HG03460 (cell line): Measurements from ENCODE around the gene CBX8.

ENCODE experiments used
- ATAC-seq: cut with Tn5 transposase; IDR thresholded peaks from one replicate; pipeline ENCODE4 v1.9.1; 2021; ENCODE audit not compliant: unreplicated experiment

CBX8 gene

GRCh38 chr17:79821331-79822095 is 24.6 kb upstream of the CBX8 start:
- ATAC-seq: no peak

- ATAC-seq: no peak
These were observed 24.1 kb upstream of the CBX8 start for GRCh38 chr17:79820959-79821330.

DNA sequence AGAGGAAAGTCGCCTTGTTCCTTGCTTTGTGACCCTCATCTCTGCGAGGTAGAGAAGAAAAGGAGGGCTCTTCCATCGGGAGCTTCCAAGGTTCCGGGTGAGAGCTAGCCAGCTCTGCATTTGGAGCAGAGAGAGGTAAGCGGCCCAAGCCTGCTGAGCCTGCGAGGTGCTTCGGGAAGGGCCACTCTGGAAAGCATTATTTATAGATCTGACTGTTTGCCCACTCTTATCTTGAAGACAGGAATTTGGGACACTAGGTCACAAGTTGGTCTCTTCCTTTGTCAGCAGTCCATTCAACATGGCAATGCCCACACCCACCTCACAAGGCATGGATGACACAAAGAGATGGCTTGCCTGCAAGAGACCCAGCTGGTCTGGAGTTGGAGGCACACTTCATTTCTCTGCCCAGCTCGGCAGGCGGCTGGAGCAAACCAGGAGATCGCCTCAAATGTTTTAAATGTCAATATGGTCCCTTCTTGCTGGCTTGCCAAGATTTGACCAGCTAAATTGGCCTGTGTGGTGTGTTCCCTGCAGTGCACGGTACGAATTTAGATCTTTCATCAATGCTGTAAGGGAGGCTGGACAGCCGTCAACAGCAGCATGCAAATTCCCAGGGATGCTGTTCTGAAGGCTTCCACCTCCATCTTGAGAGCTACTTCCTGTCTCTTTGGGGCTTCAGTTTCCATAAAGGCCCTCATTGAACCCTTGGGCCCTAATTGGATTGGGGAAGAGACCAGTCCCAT is 22.8 kb upstream of the CBX8 start:
- no peak for ATAC-seq

- ATAC-seq: no peak
These were observed 22.2 kb upstream of the CBX8 start for GRCh38 chr17:79819085-79819484.

DNA sequence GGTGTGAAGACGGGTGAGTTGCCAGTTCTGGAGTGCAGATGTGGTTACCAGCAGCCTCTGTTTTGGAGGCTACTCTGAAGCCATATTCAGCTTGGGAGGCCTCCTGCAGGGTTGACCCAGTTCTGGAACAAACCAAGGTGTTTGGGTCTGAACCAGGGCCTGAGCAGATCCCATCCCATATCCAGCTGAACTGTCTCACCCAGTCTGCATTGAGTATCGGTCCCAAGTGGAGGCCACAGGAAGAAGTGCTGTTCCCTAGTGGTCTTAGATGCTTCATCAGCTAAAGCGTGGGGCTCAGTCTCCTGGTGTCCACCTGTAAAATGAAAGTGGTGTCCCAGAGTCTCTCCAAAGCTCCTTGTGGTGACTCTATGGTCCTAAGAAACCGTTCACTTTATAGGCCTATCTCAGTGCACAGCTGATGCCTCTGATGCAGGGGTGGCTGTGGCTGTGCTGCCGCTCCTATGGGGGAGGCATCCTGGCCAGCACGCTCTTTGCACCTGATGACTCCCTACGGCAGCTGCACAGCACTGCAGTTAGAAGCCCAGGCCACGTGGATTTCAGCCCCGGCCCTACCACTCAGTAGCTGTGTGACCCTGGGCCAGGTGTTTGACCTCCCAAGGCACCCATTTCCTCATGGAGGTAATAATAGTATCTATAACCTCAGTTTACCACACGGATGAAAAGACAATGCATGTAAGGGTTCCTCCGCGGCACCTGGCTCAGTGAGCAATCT is 21.3 kb upstream of the CBX8 start:
- no peak for ATAC-seq

DNA sequence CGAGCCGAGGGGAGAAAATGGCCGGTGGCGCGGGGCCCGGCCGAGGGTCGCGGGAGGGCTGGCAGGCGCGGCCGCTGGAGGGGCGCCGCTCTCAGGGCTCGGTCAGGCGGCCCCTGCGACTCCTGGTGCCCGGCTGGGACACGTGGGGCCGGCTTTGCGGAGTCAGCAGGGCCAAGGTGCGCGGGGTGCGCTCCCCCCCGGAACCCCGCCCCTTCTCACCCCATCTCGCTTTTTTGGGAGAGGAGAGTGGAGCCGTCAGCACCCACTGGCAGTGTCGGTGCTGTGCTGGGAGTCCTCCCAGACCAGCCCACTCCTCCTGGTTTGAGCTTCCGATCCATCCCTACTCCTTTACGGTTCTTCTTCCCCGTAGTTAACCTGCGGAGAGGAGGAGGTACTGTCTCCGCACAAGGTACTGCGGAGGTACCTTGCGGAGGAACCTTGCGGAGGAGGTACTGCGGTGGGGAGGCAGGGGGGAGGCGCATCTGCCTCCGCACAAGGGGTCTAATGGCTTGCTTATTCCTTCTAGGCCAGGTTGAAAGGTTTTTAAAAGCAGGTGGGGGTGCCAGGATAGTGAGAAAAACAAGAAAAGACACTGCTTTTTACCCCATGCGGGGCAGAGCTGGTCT is 19.1 kb upstream of the CBX8 start:
- no peak for ATAC-seq

DNA sequence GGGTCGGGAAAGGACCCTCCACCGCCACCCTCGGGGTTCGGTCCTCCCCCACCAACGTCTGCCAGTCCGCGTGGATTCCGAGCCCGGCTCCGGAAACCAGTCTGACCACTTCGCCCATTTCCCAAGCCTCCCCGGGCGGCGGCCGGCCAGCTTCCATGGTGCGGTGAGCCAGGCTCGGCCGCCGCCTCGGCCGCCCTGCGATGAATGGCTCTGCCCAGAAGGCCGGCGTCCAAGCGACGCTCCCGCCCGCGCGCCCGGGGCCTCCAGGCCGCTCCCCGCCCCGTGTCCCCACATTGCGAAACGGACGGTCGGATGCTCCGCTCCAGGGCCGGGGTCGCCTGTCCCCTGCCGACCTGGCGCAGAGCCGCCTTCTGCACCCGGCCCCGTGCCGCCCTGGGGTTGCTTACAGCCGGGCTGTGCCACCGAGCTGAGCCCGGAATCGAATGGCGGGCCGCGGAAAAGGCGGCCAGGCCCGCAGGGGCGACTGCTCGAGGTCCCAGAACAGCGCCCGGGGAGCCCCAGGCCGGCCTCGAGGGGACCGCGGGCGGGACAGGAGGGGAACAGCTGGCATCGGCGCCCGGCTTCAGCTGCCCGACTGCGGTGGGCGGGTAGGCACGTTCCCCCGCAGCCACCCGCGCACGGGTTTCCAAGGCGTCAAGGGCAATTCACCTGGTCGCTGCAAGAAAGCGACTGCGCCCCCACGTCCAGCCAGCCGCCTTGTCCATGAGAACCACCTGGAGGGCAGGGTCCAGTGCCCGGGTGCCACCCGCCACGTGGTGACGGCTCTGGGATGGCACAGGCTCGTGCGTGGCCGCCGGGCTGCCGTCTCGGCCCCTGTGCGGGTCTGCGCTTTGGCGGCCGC is 18.3 kb upstream of the CBX8 start:
- no peak for ATAC-seq

- no peak for ATAC-seq
These were observed 17.5 kb upstream of the CBX8 start for GRCh38 chr17:79814127-79814973.

DNA sequence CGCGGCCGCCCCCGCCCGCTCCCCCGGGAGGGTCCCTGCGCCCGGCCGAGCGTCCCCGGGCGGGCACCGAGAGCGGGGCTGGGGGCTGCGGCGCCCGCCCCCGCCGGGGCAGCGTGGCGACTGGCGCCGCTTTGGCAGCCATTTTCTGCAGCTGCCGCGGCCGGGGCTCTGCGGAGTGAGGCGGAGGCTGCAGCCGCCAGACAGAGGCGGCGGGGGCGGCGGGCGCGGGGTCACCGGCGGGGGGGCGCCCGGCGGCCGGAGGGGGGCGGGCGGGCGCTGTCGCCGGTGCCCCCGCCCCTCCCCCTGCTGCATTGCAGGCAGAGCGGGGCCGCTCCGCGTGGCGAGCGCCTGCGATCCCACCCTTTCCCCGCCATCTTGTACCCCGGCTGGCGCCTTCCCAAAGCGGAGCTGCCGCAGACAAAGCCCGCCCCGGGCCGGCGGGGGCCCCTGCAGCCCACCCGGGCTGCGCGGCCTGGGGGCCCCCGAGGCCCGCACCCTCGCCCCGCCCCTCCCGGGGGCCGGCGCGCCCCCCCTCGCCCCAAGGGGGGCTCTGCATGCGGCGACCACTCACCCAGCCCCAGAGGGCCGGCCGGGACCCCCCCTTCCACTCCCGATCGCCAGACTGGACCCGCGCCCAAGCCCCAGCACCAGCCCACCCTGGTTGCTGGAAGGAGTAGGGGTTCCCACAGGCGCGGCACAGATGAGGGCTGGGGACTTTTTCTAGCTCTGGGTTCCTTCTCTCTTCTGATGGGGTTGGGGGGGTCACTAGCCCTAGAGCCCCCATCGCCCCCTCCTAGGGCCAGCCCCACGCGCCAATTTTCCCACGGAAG is 16.6 kb upstream of the CBX8 start:
- ATAC-seq: no peak

DNA sequence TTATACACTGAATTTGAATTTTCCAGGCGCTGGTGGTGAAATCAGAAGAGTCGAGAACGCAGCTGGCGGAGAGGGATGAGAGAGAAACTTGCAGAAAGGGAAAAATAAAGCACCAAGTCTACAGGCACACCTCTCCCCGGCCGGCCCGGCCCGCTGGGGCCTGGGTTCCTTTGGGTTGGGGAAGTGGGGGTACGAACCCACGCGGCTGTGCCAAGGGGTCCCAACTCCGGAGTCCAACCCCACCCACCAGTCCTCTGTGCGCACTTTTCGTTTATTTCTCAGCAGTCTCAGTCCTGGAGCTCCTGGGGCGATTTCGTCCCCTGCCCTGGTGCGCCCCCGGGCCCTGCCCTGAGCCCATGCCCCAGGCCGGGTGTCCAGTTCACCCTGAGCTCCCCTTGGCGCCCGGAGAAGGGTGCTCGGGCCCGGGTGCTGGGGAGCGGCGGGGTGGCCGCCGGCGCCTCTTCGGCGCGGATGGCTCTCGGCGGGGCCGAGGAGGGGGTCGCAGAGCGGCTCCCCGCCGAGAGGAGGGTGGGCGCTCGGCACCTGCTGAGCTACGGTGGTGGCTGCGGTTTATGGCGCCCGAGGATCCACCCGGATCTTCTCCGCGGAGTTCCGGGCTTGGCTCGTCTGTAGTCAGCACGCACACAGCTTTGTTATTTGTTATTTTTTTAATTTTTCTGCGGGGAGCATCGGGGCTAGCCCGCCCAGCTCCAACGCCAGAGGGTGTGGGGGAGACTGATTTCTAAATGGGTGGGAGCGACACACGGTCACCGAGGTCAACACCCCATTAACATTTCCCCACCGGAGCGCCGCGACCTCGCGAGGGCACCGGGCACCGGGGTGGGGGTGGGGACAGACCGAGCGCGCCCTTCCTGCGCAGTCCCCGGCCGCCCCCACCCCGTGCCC is 15.7 kb upstream of the CBX8 start:
- no peak for ATAC-seq

DNA sequence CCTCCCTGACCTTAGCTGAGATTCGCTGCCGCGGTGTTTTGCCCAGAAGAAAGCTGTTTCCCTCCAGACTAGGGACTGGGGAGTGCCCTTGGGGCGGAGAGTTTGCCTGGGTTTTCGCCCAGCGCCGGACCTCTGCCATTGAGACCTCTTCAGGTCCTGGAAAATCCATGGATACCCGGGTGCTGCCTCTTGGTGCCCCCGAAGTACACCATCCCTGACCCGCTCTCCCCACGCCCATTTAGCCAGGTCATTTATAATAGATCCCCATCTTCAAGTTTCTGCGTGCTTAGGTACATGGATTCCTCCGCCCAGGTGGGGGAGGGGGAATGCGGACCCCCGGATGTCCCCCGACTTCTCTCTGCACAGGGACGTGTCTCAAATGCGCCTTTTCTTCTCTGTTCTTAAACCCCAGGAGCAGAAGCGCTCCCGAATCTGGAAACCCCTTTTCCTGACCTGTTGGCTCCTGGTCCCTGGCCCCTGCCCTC is 15.0 kb upstream of the CBX8 start:
- no peak for ATAC-seq

DNA sequence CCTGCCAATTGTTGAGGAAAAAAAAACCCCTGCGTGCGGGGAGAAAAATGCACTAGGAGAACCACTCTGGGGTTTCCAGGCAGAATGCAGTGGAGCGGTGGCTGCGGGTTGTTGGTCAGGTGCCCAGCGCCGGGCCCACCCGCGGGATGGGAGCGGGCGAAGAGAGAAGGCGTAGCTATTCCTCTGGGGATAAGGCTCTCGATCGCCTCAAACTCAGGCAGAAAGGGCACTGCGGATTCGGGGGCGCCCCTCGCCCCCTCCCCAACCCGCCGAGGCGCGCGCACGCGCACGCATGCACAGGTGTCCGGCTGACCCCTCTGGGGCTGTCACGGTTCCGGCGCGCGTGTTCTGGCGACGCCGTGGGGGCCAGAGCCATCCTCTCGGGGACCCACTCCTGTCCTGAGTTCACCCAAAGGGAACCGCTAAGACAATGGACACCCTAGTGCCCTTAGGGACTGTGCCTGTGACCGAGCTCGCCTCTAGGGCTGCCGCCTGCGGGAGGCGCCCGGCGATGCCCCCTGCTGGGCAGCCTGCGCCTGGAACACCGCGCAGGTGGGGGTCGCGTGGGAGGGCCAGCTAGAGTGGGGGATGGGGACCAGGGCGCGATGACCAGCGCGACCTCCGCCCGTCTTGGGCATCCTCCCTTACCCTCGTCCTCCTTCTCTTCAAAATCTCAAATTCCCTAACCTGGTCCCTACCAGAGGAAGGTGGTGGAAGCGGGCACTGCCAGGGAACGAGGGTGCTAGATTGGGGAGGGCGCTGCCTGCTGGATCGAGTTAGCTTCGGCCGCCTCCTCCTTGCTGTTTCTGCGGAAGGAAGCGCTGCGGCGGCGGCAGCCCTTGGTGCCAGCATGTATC is 14.4 kb upstream of the CBX8 start:
- no peak for ATAC-seq

DNA sequence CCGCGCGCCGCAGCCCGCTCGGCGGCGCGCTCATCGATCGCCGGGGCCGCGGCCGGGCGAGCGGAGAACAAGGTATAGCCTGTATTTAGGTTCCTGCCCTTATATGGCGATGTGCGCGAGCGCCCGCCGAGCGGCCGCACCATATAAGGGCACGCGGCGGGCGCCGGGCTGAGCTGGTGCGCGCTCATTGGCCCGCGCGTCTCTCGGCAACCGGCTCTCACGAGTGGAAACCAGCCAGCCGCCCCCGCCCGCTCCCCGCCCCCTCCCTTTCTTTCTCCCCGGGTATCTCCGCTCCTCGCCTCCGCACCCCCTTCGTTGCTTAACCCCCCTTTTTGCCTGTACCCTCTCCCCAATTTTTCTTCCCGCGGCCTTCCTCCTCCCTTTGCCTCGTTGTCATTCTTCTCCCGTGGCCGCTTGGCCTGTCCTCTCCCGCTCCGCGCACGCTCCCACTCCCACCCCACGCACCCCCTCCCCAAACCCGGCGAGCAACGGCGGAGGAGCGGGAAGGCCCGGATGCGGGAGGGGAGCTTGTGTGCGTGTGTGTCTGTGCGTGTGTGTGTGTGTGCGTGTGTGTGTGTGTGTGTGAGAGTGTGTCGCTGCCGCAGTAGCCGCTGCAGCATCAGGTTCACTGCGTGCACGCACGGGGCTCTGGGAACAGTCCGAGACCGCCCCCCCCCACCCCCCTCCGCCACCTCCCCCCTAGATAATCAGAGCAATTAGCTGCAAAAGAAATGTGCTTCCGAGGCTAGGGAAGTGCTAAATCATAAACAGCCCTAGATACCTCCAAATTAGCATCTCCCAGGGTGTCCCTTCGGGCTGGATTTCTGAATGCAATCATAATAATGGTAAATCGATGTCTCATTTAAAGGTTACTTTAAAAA is 13.5 kb upstream of the CBX8 start:
- ATAC-seq: peak; percentile 69

- no peak for ATAC-seq
These were observed 12.8 kb upstream of the CBX8 start for GRCh38 chr17:79809530-79810129.
